AG08395 (cell line): ENCODE results near the gene GUCY2F.

Experiments
- DNase-seq: peaks from one replicate; pipeline ENCODE4 v3.0.0; 2012; ENCODE audit warnings: mixed read lengths, low spot score

GUCY2F gene

DNA sequence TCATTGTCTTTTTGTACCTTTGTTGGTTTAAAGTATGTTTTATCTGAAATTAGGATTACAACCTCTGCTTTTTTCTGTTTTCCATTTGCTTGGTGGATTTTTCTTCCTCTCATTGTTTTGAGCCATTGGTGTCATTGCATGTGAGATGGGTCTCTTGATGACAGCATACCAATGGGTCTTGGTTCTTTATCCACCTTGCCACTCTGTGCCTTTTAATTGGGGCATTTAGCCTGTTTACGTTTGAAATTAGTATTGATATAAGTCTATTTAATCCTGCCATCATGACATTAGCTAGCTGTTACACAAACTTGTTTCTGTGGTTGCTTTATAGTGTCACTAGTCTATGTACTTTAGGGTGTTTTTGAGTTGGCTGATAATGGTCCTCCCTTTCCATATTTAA lies 145.7 kb downstream of the GUCY2F start:
- DNase-seq, result no peak

- DNase-seq, result no peak
Measured at GRCh38 chrX:109327251-109327650, 154.6 kb downstream of the GUCY2F start.
